Colonic mucosa (tissue), 4 donors: ENCODE measurements around the gene USP11. TPM values are rescaled to one million over a fixed set of nuclear protein-coding genes. Genes with fewer than 3 reads are reported as not detected.

Experiments
- DNase-seq: peaks from one replicate; pipeline ENCODE4 v3.0.0-alpha.2; 2020
- H3K27ac ChIP-seq: fragments of 200-600 bp; one replicate; pipeline ENCODE4 v1.8.0; 2021
- H3K27me3 ChIP-seq: fragments of 200-600 bp; one replicate; pipeline ENCODE4 v1.8.0; 2021
- H3K36me3 ChIP-seq: fragments of 200-600 bp; one replicate; pipeline ENCODE4 v1.8.0; 2021
- H3K4me1 ChIP-seq: fragments of 200-600 bp; one replicate; pipeline ENCODE4 v1.8.0; 2021; ENCODE audit warnings: mild to moderate bottlenecking
- H3K4me3 ChIP-seq: fragments of 200-600 bp; one replicate; pipeline ENCODE4 v1.8.0; 2021
- H3K9ac ChIP-seq, 2 donors: one replicate each; pipeline ENCODE4 v1.7.0; 2013; ENCODE audit warnings: control low read depth in 2 of 2, low read depth in 2 of 2, low read length in 2 of 2
- H3K9me3 ChIP-seq: fragments of 200-600 bp; one replicate; pipeline ENCODE4 v1.8.0; 2021
- intact Hi-C: fragments of 100-400 bp; cut with DNase I; formaldehyde crosslinking; loops from one replicate; pipeline ENCODE4 v1.14.1; 2022
- total RNA-seq, 2 donors: library from RNA; stranded (reverse); fragmentation: NEBNext Ultra II Directional in 1 of 2; extraction: Animal tissue kit (Norgen Biotek cat#: 25700) in 1 of 2; gene quantifications; one replicate each; pipeline ENCODE4 v1.2.1, GENCODE V29; 2021
- TF ChIP-seq, protein P1 (sequence below): fragments of 200-600 bp; IDR thresholded peaks from one replicate; pipeline ENCODE4 v1.8.0; 2022; ENCODE audit warnings: antibody characterized with exemption, mild to moderate bottlenecking
- donor health status: healthy.
- donor health status: DM: no; HTN: no; CAD: no.
- donor health status: DM: no; HTN: no; CAD: no.

The USP11 gene
- total RNA-seq, 2 donors from 2014 or later: 20.7 to 22.9 TPM

DNA sequence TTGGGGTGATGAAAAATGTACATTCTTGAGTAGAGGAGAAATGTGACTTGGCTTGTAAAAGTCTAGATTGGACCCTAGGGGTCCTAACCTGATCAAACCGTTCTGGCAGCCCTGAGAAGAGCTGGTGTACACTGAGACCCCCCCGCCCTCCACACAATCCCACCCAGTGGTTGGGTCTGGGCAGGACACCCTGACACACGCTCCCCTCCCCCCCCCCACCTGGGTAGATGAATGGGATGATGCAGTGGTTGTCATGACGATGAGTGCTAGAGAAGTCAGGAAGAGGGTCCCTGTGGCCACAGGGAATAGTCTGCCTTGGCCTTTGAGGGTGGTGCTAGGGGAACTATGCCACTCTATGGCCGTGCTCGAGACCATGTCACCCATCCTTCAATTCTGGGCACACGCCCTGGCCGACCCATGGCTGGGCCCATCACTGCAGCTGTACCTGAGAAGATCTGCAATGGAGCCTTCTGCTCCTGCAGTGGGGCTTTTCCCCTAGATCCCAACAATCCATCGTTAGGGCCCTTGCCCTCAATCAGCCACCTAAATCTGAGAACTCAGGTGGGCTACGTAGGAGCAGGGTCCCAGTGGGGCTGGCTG is 10.0 kb upstream of the USP11 start:
- Histone ChIP-seq H3K9ac (no peak overlapping the region), H3K4me3 (no peak overlapping the region), H3K27ac (no peak overlapping the region), H3K36me3 (no peaks in the 10 kb centered on the region), H3K4me1 (no peaks in the 10 kb centered on the region), H3K9me3 (no peaks in the 10 kb centered on the region), H3K27me3 (no peaks in the 10 kb centered on the region)
- intact Hi-C loops: no loop called here
- no peak for DNase-seq
- TF ChIP-seq, protein P1, sequence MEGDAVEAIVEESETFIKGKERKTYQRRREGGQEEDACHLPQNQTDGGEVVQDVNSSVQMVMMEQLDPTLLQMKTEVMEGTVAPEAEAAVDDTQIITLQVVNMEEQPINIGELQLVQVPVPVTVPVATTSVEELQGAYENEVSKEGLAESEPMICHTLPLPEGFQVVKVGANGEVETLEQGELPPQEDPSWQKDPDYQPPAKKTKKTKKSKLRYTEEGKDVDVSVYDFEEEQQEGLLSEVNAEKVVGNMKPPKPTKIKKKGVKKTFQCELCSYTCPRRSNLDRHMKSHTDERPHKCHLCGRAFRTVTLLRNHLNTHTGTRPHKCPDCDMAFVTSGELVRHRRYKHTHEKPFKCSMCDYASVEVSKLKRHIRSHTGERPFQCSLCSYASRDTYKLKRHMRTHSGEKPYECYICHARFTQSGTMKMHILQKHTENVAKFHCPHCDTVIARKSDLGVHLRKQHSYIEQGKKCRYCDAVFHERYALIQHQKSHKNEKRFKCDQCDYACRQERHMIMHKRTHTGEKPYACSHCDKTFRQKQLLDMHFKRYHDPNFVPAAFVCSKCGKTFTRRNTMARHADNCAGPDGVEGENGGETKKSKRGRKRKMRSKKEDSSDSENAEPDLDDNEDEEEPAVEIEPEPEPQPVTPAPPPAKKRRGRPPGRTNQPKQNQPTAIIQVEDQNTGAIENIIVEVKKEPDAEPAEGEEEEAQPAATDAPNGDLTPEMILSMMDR: no peak

DNA sequence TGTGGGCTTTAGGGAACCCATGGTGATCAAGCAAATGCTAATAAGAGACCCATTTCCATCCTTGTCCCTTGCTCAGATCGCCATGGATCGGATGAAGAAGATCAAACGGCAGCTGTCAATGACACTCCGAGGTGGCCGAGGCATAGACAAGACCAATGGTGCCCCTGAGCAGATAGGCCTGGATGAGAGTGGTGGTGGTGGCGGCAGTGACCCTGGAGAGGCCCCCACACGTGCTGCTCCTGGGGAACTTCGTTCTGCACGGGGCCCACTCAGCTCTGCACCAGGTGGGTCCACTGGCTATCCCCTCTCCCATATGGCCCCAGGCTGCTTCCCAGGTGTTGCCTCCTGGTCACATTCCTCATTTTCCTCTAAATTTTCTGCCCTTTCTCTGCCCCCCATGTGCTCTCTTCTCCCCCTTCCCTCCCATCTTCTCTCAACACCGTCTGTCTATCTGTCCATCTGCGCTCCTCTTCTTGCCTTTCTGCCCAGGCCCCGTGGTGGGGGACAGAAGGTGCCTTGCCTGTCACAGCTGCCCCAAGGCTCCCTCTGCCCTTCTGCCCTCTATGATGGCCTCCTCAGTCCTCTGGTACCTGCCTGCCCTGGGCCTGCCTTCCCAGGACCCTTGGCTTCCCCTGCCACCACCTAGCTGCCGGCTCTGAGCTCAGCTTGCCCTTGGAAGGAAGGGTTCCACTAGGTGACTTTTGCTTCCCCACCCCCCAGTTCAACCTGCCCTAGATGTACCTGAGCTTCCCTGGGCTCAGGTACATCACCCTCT is 9.1 kb upstream of the USP11 start:
- Histone ChIP-seq H3K27ac (no peak overlapping the region), H3K36me3 (no peaks in the 10 kb centered on the region), H3K9ac (no peak overlapping the region), H3K27me3 (no peaks in the 10 kb centered on the region), H3K9me3 (no peaks in the 10 kb centered on the region), H3K4me3 (no peak overlapping the region), H3K4me1 (no peaks in the 10 kb centered on the region)
- TF ChIP-seq, protein P1: no peak
- intact Hi-C loops: no loop called here
- no peak for DNase-seq

DNA sequence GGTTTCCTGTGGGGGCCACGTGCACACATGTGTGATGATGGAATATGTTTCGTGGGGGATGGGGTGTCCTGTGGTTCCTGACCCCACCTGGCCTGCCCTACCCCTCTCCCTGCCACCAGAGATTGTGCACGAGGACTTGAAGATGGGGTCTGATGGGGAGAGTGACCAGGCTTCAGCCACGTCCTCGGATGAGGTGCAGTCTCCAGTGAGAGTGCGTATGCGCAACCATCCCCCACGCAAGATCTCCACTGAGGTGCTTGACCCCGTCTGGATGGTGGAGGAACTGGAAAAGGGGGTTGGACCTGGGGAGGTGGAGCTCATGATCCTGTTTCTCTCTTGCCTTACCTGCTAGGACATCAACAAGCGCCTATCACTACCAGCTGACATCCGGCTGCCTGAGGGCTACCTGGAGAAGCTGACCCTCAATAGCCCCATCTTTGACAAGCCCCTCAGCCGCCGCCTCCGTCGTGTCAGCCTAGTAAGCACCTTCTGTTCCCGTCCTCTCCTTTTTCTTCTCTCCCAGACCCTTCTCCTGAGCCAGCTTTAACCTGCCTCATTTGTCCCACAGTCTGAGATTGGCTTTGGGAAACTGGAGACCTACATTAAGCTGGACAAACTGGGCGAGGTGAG is 8.4 kb upstream of the USP11 start:
- TF ChIP-seq, protein P1: no peak
- H3K9me3 ChIP-seq: no peaks in the 10 kb centered on the region
- no peak overlapping the region for H3K9ac ChIP-seq
- H3K27me3 ChIP-seq: no peaks in the 10 kb centered on the region
- intact Hi-C loops: no loop called here
- H3K27ac ChIP-seq: no peak overlapping the region
- no peak for DNase-seq
- no peak overlapping the region for H3K4me3 ChIP-seq
- H3K4me1 ChIP-seq: no peaks in the 10 kb centered on the region
- H3K36me3 ChIP-seq: no peaks in the 10 kb centered on the region

DNA sequence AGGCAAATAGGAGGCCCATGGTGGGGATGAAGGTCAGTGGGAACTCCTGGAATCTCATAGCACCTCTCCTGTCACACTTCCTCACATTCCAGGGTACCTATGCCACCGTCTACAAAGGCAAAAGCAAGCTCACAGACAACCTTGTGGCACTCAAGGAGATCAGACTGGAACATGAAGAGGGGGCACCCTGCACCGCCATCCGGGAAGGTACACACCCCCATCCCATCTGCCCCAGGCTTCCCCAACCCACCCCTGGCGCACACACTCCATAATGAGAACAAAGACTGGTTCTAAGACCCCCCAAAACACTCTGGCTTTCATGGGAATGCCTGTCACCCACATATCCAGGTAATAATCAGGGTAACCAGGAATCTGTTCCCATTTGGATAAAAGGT is 7.9 kb upstream of the USP11 start:
- Histone ChIP-seq H3K27me3 (no peaks in the 10 kb centered on the region), H3K27ac (no peak overlapping the region), H3K4me3 (no peak overlapping the region), H3K9me3 (no peaks in the 10 kb centered on the region), H3K36me3 (no peaks in the 10 kb centered on the region), H3K4me1 (no peaks in the 10 kb centered on the region), H3K9ac (no peak overlapping the region)
- DNase-seq: no peak
- intact Hi-C loops: no loop called here
- TF ChIP-seq, protein P1: no peak

DNA sequence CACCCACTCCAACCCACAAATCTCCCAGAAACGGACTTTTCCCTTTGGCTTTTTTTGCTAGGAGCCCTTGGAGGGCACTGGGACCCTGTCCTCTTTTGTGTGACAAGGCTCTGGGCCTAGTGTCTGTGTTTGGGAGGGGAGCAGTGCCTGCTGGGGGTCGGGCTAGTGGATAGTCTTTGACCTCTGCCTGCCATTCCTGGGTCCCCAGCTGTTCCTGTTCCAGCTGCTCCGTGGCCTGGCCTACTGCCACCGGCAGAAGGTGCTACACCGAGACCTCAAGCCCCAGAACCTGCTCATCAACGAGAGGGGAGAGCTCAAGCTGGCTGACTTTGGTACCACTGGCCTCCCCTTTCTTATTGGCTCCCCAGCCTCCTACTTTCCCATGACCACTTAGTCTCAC is 6.7 kb upstream of the USP11 start:
- Histone ChIP-seq H3K27me3 (no peaks in the 10 kb centered on the region), H3K36me3 (no peaks in the 10 kb centered on the region), H3K27ac (no peak overlapping the region), H3K9me3 (no peaks in the 10 kb centered on the region), H3K4me3 (no peak overlapping the region), H3K9ac (no peak overlapping the region), H3K4me1 (no peaks in the 10 kb centered on the region)
- DNase-seq: no peak
- TF ChIP-seq, protein P1: no peak
- intact Hi-C loops: no loop called here
